RWPE1 (cell line): ENCODE data around the gene ITIH4.

Experiments used
- CTCF ChIA-PET: fragments of 350-600 bp; sonication (Branson Sonifier 250); formaldehyde crosslinking; extraction: SDS; loops from one replicate; lab custom pipeline; 2021; lab: Yijun Ruan, JAX
- POLR2A ChIA-PET: fragments of 400-600 bp; formaldehyde crosslinking; extraction: SDS; loops from one replicate; lab custom pipeline; 2020; ENCODE audit warnings: antibody characterized with exemption; ENCODE audit not compliant: low non-redundant PET; lab: Yijun Ruan, JAX
- DNase-seq: peaks from one replicate; pipeline ENCODE4 v3.0.0; 2012; ENCODE audit warnings: low spot score
- H3K27ac ChIP-seq: fragments of 450-650 bp; 2 replicates; pipeline ENCODE4 v1.5.1; 2017
- CTCF ChIP-seq: fragments of 450-650 bp; conservative IDR thresholded peaks from 2 replicates; pipeline ENCODE4 v1.5.1; 2017; ENCODE audit warnings: low read depth, mild to moderate bottlenecking

The ITIH4 gene

GRCh38 chr3:52874160-52874701 is 43.8 kb upstream of the ITIH4 start:
- POLR2A ChIA-PET: no interaction called here
- CTCF ChIA-PET: interaction anchor here (0.6 kb wide), 1 partner anchor 29 kb away, joined by 3 read pairs; no protein-coding TSS in a partner anchor
- H3K27ac ChIP-seq: no peak overlapping the region
- DNase-seq: no peak
- TF ChIP-seq CTCF: no peak

GRCh38 chr3:52873433-52874159 is 43.1 kb upstream of the ITIH4 start:
- no peak for DNase-seq
- ChIA-PET CTCF (no interaction called here), POLR2A (no interaction called here)

GRCh38 chr3:52872245-52872644 is 41.8 kb upstream of the ITIH4 start:
- POLR2A ChIA-PET: no interaction called here
- H3K27ac ChIP-seq: no peak overlapping the region
- CTCF ChIA-PET: no interaction called here
- no peak for TF ChIP-seq CTCF
- DNase-seq: no peak

More at GRCh38 chr3:52873433-52874159, 43.1 kb upstream of the ITIH4 start:
- no peak overlapping the region for H3K27ac ChIP-seq
- TF ChIP-seq CTCF: no peak

- TF ChIP-seq CTCF: no peak
- H3K27ac ChIP-seq: no peak overlapping the region
- DNase-seq: no peak
- ChIA-PET CTCF (no interaction called here), POLR2A (no interaction called here)
Measured at GRCh38 chr3:52871761-52872160, 41.3 kb upstream of the ITIH4 start.

GRCh38 chr3:52870471-52870870 is 40.0 kb upstream of the ITIH4 start:
- POLR2A ChIA-PET: no interaction called here
- no peak for TF ChIP-seq CTCF
- no peak overlapping the region for H3K27ac ChIP-seq
- CTCF ChIA-PET: no interaction called here
- DNase-seq: no peak

- CTCF ChIA-PET: no interaction called here
- TF ChIP-seq CTCF: no peak
Measured at GRCh38 chr3:52866427-52866826, 36.0 kb upstream of the ITIH4 start.

More at GRCh38 chr3:52866427-52866826, 36.0 kb upstream of the ITIH4 start:
- POLR2A ChIA-PET: no interaction called here
- no peak overlapping the region for H3K27ac ChIP-seq
- no peak for DNase-seq
